ENCODE data around the gene NELFB. TPM values are rescaled to one million over a fixed set of nuclear protein-coding genes. Genes with fewer than 3 reads are reported as not detected.
A peak's percentile ranks its signal among the peaks of the same experiment; 100 is the strongest.

NELFB gene
- total RNA-seq, 2 donors from 2014 or later: 73.3 to 86.6 TPM

DNA sequence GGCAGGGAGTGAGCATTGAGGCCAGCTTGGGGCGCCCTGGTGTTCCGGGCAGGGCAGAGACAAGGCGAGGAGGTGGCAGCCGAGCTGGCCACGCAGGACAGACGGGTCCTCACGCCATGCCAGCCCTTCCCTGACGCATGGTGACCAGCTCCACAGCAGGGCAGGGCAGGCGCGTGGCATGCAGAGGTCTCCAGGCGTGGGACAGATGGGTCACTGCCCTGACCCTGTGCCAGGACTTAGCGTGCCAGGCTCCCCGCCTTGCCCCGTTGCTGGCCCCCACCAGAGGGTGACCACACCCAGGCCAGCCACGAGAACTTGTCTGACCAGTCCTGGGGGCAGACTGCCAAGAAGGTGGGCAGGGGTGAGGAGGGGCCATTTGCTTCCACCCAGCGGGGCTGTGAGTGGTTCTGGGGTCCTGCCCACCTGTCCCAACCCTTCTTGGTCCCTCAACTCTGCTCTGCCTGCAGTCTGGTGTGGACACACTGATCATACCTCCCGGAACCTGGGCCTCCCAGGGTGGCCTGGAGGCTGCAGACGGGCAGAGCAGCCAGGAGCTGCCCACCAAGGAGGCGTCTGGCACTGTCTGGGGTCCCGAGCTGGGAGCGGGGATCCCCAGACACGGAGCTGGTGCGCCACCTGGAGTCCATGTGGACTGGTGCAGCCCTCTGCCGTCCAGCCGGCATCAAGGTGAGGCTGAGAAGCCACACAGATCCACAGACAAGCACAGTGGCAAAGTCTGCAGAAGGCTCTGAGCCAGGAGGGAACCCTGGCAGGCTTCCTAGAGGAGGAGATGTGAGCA, 27.9 kb upstream of the NELFB start, which contains the start of gene RNF224:
Gene RNF224, plus strand, starts transcription at position 449 of the 799 bp plus-strand sequence. CDS start 834 bp downstream, outside the sequence.
- H3K27ac ChIP-seq (ENCODE audit: low read depth, low read length): no peak within 1 kb of the TSS
- Mint-ChIP-seq H3K4me1 (peaks cover 2% of the 10 kb centered on the region), H3K36me3 (ENCODE audit: low read depth) (no peaks in the 10 kb centered on the region), H3K27ac (peak within 1 kb of the TSS; percentile 81), H3K9me3 (no peaks in the 10 kb centered on the region), H3K4me3 (no peak within 1 kb of the TSS), H3K27me3 (ENCODE audit: insufficient read depth) (no peaks in the 10 kb centered on the region)
- no peak within 1 kb of the TSS for H3K9ac ChIP-seq (ENCODE audit: extremely low read depth, low read length, poor library complexity, severe bottlenecking)
- H3K4me3 ChIP-seq (ENCODE audit: low read length): no peak within 1 kb of the TSS
- H3K36me3 ChIP-seq (ENCODE audit: control insufficient read depth, insufficient read depth, low read length): no peaks in the 10 kb centered on the region
- H3K4me1 ChIP-seq (ENCODE audit: control insufficient read depth, insufficient read depth, low read length): no peaks in the 10 kb centered on the region
- TF ChIP-seq, protein P1, sequence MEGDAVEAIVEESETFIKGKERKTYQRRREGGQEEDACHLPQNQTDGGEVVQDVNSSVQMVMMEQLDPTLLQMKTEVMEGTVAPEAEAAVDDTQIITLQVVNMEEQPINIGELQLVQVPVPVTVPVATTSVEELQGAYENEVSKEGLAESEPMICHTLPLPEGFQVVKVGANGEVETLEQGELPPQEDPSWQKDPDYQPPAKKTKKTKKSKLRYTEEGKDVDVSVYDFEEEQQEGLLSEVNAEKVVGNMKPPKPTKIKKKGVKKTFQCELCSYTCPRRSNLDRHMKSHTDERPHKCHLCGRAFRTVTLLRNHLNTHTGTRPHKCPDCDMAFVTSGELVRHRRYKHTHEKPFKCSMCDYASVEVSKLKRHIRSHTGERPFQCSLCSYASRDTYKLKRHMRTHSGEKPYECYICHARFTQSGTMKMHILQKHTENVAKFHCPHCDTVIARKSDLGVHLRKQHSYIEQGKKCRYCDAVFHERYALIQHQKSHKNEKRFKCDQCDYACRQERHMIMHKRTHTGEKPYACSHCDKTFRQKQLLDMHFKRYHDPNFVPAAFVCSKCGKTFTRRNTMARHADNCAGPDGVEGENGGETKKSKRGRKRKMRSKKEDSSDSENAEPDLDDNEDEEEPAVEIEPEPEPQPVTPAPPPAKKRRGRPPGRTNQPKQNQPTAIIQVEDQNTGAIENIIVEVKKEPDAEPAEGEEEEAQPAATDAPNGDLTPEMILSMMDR (conservative IDR thresholded peaks at IDR 0.05): peak; percentile 96
- WGBS, 2 experiments (ENCODE audit: insufficient coverage in 1 of 2, insufficient read length in 1 of 2): 60 to 62% methylated on average over 22 to 25 of the region's 25 CpGs
- no peaks in the 10 kb centered on the region for H3K27me3 ChIP-seq (ENCODE audit: control insufficient read depth, insufficient read depth, low read length, poor library complexity, severe bottlenecking)
- DNase-seq: peak; percentile 96
- no peaks in the 10 kb centered on the region for H3K9me3 ChIP-seq (ENCODE audit: control insufficient read depth, low read length)

- no peak for DNase-seq
- Mint-ChIP-seq H3K4me1 (peaks cover 2% of the 10 kb centered on the region), H3K4me3 (no peak overlapping the region), H3K36me3 (ENCODE audit: low read depth) (no peaks in the 10 kb centered on the region), H3K27me3 (ENCODE audit: insufficient read depth) (no peaks in the 10 kb centered on the region), H3K27ac (peak overlapping the region; percentile 81), H3K9me3 (no peaks in the 10 kb centered on the region)
- TF ChIP-seq, protein P1 (conservative IDR thresholded peaks at IDR 0.05): no peak
- Histone ChIP-seq H3K4me3 (ENCODE audit: low read length) (no peak overlapping the region), H3K9ac (ENCODE audit: extremely low read depth, low read length, poor library complexity, severe bottlenecking) (no peak overlapping the region), H3K27ac (ENCODE audit: low read depth, low read length) (no peak overlapping the region), H3K36me3 (ENCODE audit: control insufficient read depth, insufficient read depth, low read length) (no peaks in the 10 kb centered on the region), H3K4me1 (ENCODE audit: control insufficient read depth, insufficient read depth, low read length) (no peaks in the 10 kb centered on the region), H3K27me3 (ENCODE audit: control insufficient read depth, insufficient read depth, low read length, poor library complexity, severe bottlenecking) (no peaks in the 10 kb centered on the region), H3K9me3 (ENCODE audit: control insufficient read depth, low read length) (no peaks in the 10 kb centered on the region)
- 74 to 77% methylated on average over 7 to 17 of the region's 18 CpGs for WGBS, 2 experiments (ENCODE audit: insufficient coverage in 1 of 2, insufficient read length in 1 of 2)
Measured at GRCh38 chr9:137227853-137228505, 27.1 kb upstream of the NELFB start.

DNA sequence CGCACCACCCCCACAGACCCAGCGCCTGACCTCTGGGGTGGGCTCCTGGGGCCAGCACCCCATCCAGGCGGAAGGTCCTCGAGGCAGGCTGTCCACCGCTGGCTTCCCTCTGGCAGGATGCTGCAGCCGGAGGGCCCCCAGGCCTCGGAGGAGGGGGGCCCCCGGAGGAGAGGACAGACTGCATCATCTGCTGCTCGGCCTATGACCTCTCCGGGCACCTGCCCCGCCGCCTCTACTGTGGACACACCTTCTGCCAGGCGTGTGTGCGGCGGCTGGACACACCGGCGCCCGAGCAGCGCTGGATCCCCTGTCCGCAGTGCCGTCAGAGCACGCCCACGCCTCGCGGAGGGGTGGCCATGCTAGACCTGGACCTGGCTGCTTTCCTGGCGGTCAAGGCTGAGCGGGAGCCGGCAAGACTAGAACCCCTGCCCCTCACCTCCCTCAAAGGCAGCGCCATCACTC, 26.6 kb upstream of the NELFB start:
- Histone ChIP-seq H3K36me3 (ENCODE audit: control insufficient read depth, insufficient read depth, low read length) (no peaks in the 10 kb centered on the region), H3K9ac (ENCODE audit: extremely low read depth, low read length, poor library complexity, severe bottlenecking) (no peak overlapping the region)

More for the DNA sequence above, 26.6 kb upstream of the NELFB start:
- Histone ChIP-seq H3K4me3 (ENCODE audit: low read length) (no peak overlapping the region), H3K27me3 (ENCODE audit: control insufficient read depth, insufficient read depth, low read length, poor library complexity, severe bottlenecking) (no peaks in the 10 kb centered on the region), H3K9me3 (ENCODE audit: control insufficient read depth, low read length) (no peaks in the 10 kb centered on the region), H3K27ac (ENCODE audit: low read depth, low read length) (no peak overlapping the region), H3K4me1 (ENCODE audit: control insufficient read depth, insufficient read depth, low read length) (no peaks in the 10 kb centered on the region)
- H3K4me1 Mint-ChIP-seq: peaks cover 2% of the 10 kb centered on the region
- no peaks in the 10 kb centered on the region for H3K9me3 Mint-ChIP-seq
- no peak overlapping the region for H3K4me3 Mint-ChIP-seq
- no peaks in the 10 kb centered on the region for H3K36me3 Mint-ChIP-seq (ENCODE audit: low read depth)
- H3K27me3 Mint-ChIP-seq (ENCODE audit: insufficient read depth): no peaks in the 10 kb centered on the region
- no peak overlapping the region for H3K27ac Mint-ChIP-seq
- WGBS, 2 experiments (ENCODE audit: insufficient coverage in 1 of 2, insufficient read length in 1 of 2): 92 to 94% methylated on average over 15 to 29 of the region's 29 CpGs
- no peak for DNase-seq
- TF ChIP-seq, protein P1 (conservative IDR thresholded peaks at IDR 0.05): no peak

Measured in endodermal cell (in vitro differentiated cells).